ENCODE results near the gene KCNA2. TPM values are rescaled to one million over a fixed set of nuclear protein-coding genes. Genes with fewer than 3 reads are reported as not detected.

KCNA2 gene
- total RNA-seq: 1 to 10 TPM in 2 of 4 donors, under 1 TPM in 2; 0.31 to 2.9 (median 1.0) TPM

DNA sequence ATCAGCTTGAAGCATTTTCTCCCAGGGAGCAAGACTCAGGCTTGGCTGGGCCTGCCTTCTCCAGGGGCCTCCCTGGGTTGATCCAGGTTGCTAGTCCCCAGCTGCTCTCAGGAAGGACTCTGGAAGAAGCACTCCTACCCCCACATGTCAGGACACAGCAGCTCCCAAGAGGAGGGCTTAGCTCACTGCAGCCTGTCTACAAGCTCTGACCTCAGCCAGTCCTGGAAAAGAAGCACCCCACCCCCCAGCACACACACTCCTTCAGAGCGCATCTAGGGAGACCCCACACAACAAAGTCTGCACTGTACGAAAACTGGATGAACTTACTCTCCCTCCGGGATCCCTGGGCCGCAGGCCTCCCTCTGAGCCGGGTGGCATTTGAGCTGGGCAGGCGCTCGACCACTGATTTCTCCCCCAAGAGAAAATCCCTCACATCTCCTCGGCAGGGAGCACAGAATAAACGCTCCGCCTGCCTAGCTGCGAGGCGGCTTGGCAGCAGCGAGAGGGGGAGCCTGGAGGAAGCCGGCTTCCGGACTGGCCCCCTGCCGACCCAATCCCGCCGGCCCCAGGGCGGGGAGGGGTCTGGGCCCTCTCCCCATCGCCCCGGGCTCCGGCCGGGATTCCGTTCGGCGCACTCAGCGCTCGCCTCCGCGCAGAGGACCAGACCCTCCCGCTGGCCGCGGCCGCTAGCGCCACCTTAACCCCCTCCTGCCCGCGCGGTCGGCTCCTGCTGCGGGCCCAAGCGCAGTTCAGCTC, at the start of gene KCNA2:
Gene KCNA2 (minus strand): TSS at position 458 of the 756 bp plus-strand sequence. CDS start 1,576 bp downstream, outside the sequence.
- peaks cover 13 to 42% (median 32%) of the 10 kb centered on the region in 3 donors for H3K27me3 ChIP-seq
- no peaks in the 10 kb centered on the region for H3K9me3 ChIP-seq
- H3K4me3 ChIP-seq: peak within 1 kb of the TSS; percentile 60 to 80 (median 68)
- in situ Hi-C loops (cut with MboI; ENCODE audit: low sequenced_read_pairs in 4 of 4) (no loop called here), intact Hi-C loops (cut with DNase I; ENCODE audit: low total_unique reads) (no loop called here)
- H3K27ac ChIP-seq: peak within 1 kb of the TSS in 3 of 4 donors; percentile 22 to 55 (median 37)
- H3K36me3 ChIP-seq: no peaks in the 10 kb centered on the region
- no peak for DNase-seq
- peak; percentile 19 to 42 for ATAC-seq
- TF ChIP-seq, protein P1, sequence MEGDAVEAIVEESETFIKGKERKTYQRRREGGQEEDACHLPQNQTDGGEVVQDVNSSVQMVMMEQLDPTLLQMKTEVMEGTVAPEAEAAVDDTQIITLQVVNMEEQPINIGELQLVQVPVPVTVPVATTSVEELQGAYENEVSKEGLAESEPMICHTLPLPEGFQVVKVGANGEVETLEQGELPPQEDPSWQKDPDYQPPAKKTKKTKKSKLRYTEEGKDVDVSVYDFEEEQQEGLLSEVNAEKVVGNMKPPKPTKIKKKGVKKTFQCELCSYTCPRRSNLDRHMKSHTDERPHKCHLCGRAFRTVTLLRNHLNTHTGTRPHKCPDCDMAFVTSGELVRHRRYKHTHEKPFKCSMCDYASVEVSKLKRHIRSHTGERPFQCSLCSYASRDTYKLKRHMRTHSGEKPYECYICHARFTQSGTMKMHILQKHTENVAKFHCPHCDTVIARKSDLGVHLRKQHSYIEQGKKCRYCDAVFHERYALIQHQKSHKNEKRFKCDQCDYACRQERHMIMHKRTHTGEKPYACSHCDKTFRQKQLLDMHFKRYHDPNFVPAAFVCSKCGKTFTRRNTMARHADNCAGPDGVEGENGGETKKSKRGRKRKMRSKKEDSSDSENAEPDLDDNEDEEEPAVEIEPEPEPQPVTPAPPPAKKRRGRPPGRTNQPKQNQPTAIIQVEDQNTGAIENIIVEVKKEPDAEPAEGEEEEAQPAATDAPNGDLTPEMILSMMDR (IDR thresholded peaks at IDR 0.05 in 4 of 5, conservative IDR thresholded peaks at IDR 0.05 in 1 of 5): no peak
- TF ChIP-seq POLR2A (IDR thresholded peaks at IDR 0.05): no peak
- peaks cover 6 to 13% of the 10 kb centered on the region in 2 donors for H3K4me1 ChIP-seq

DNA sequence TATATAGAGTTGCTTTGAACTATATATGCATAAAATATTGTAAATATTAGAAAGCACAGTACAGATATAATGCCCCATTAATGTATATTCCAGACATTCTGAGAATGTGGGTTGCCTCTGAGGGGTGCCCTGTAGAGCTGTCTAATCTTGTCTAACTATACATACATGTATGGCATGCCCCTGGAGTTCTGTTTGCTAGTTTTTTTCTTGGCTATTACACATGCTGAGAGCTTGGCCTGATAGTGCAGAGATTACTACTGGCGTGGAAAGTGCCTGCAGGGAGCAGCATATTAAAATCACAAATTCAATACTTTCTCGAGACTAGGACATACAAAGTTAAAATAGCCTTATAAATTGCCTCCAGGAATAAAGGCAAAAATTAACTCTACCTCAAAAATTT, 44.5 kb upstream of the KCNA2 start:
- Histone ChIP-seq H3K27ac (no peak overlapping the region), H3K27me3 (no peaks in the 10 kb centered on the region), H3K4me3 (no peak overlapping the region), H3K9me3 (no peaks in the 10 kb centered on the region), H3K4me1 (peaks cover 0 to 9% of the 10 kb centered on the region in 2 donors), H3K36me3 (no peaks in the 10 kb centered on the region)
- DNase-seq (no peak), ATAC-seq (no peak)
- intact Hi-C loops (cut with DNase I; ENCODE audit: low total_unique reads) (no loop called here), in situ Hi-C loops (cut with MboI; ENCODE audit: low sequenced_read_pairs in 4 of 4) (no loop called here)
- TF ChIP-seq, protein P1 (IDR thresholded peaks at IDR 0.05 in 4 of 5, conservative IDR thresholded peaks at IDR 0.05 in 1 of 5): no peak
- no peak for TF ChIP-seq POLR2A (IDR thresholded peaks at IDR 0.05)

DNA sequence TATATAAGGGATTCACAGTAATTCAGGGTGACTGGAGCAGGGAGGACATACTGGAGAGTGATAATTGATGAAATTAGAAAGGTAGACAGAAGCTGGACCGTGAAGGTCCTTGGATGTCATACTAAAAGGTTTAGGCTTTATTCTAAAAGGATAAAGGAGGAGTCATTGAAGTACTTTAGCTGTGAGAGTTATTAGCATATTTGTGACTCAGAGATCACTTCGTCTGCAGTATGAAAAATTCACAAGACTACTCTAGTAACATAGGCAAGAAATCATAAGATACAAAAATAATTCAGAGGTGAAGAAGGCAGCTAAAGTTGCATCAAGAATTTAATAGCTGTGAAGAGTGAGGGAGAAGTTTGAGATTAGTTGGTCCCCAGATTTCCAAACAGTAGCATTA, 42.3 kb upstream of the KCNA2 start:
- peaks cover 0 to 9% of the 10 kb centered on the region in 2 donors for H3K4me1 ChIP-seq
- no peaks in the 10 kb centered on the region for H3K9me3 ChIP-seq
- H3K27ac ChIP-seq: no peak overlapping the region
- in situ Hi-C loops (cut with MboI; ENCODE audit: low sequenced_read_pairs in 4 of 4) (no loop called here), intact Hi-C loops (cut with DNase I; ENCODE audit: low total_unique reads) (no loop called here)
- ATAC-seq: no peak
- no peaks in the 10 kb centered on the region for H3K36me3 ChIP-seq
- H3K4me3 ChIP-seq: no peak overlapping the region
- DNase-seq: no peak
- H3K27me3 ChIP-seq: no peaks in the 10 kb centered on the region
- TF ChIP-seq POLR2A (IDR thresholded peaks at IDR 0.05): no peak
- TF ChIP-seq, protein P1 (IDR thresholded peaks at IDR 0.05 in 4 of 5, conservative IDR thresholded peaks at IDR 0.05 in 1 of 5): no peak

DNA sequence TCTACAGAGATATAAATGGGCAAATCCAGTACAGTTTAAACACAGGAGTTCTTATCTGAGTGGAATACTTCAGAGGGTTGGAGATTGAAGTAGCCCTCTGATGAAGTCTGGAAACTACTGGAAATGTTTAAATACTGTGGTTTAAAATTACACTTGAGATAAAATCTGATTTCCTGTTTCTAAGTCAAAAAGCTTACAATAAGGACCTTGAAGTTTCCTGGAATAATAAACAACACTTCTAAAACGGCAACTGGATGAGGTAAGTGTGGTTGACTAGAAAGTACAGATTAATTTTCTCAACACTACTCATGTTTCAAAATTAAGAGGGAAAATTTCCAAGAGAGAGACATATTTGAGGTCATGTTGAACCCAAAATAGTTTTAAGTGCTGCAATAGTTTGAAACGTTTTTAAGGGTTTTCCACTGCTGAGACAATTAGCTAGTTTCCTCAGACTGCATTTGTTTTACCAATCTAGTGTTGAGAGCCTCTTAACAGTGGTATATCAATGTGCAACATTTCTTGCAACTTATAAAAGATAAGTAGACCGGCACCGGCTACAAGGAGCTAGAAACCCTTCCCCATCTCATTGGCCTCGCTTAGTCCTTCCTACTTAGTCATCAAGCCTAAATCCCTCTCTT, 41.2 kb upstream of the KCNA2 start:
- Histone ChIP-seq H3K36me3 (no peaks in the 10 kb centered on the region), H3K9me3 (no peaks in the 10 kb centered on the region), H3K27me3 (no peaks in the 10 kb centered on the region), H3K4me3 (no peak overlapping the region), H3K27ac (no peak overlapping the region), H3K4me1 (peaks cover 0 to 9% of the 10 kb centered on the region in 2 donors)
- DNase-seq (no peak), ATAC-seq (peak in 1 of 2 donors; percentile 58)
- no peak for TF ChIP-seq POLR2A (IDR thresholded peaks at IDR 0.05)
- TF ChIP-seq, protein P1 (IDR thresholded peaks at IDR 0.05 in 4 of 5, conservative IDR thresholded peaks at IDR 0.05 in 1 of 5): no peak
- intact Hi-C loops (cut with DNase I; ENCODE audit: low total_unique reads): no loop called here
- in situ Hi-C loops (cut with MboI; ENCODE audit: low sequenced_read_pairs in 4 of 4): no loop called here

All from gastrocnemius medialis (tissue), 4 donors.